BJ (cell line): Measurements from ENCODE around the gene AOPEP. TPM values are rescaled to one million over a fixed set of nuclear protein-coding genes. Genes with fewer than 3 reads are reported as not detected.

Source experiments
- CTCF ChIA-PET: fragments of 350-600 bp; formaldehyde crosslinking; extraction: SDS; loops from one replicate; lab custom pipeline; 2021; ENCODE audit warnings: antibody characterized with exemption, inconsistent platforms; lab: Yijun Ruan, JAX
- POLR2A ChIA-PET: fragments of 300-600 bp; sonication (Branson Sonifier 250); formaldehyde crosslinking; extraction: SDS; loops from one replicate; lab custom pipeline; 2021; ENCODE audit warnings: antibody characterized with exemption; lab: Charles Lee
- DNase-seq: peaks from one replicate; pipeline ENCODE4 v3.0.0-alpha.2; 2011; ENCODE audit warnings: low read depth
- H3K27me3 ChIP-seq: 2 replicates; pipeline ENCODE4 v1.6.0; 2011; ENCODE audit warnings: low read length; ENCODE audit not compliant: control insufficient read depth, insufficient read depth
- H3K36me3 ChIP-seq: 2 replicates; pipeline ENCODE4 v1.5.1; 2011; ENCODE audit warnings: low read length; ENCODE audit not compliant: control insufficient read depth, insufficient read depth
- H3K4me3 ChIP-seq: 2 replicates; pipeline ENCODE4 v1.5.1; 2011; ENCODE audit warnings: low read depth, mild to moderate bottlenecking, control low read depth, low read length
- polyA plus RNA-seq: library from polyadenylated mRNA; depleted of rRNA; stranded (reverse); fragments of >200 nt; gene quantifications from 2 replicates; pipeline ENCODE4 v1.2.3, GENCODE V29; 2011
- TF ChIP-seq, protein P1 (sequence below): IDR thresholded peaks from 2 replicates; pipeline ENCODE4 v1.5.1; 2011; ENCODE audit warnings: low read depth, mild to moderate bottlenecking, control low read depth, inconsistent platforms, low read length, moderate library complexity; ENCODE audit not compliant: insufficient read depth

Gene AOPEP
- polyA plus RNA-seq, 1 experiment = 52.1 TPM

DNA sequence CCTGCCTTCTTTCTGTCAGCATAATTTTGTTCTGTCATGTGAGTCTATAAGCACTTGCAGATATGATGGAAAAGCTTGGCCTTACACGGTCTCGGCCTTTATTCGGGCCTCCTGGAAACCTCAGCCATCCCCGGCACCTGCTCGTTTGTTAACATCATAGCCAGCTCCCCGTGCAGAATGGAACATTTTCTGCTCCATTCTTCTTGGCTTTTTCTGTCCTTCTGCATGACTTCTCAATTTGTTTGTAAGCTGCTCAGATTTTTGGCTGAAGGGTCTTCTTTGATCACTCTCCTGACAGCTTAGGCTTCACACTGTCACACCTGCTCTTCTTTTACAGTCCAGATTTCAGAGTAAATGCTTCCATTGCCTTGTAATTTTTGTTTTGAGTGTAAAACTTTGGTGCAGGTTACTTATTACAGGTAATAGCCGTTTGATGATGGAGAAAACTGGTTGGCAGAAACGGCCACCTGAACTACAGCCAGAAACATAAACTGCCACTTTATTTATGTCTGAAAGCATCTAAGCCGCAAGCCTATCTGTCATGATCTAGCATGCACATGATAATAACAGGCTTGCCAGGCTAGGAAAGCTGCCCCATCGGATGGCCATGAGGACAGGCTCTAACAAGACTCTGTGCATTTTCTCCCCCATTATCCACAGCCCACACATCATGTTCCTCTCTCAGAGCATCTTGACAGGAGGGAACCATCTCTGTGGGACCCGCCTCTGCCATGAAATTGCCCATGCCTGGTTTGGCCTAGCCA, 197.0 kb downstream of the AOPEP start:
- POLR2A ChIA-PET = interaction anchor here (0.7 kb wide), 1 partner anchor 14 kb away, joined by 3 read pairs; no protein-coding TSS in a partner anchor
- no peak for DNase-seq
- Histone ChIP-seq H3K4me3 (no peak overlapping the region), H3K27me3 (no peaks in the 10 kb centered on the region), H3K36me3 (no peaks in the 10 kb centered on the region)
- TF ChIP-seq, protein P1, sequence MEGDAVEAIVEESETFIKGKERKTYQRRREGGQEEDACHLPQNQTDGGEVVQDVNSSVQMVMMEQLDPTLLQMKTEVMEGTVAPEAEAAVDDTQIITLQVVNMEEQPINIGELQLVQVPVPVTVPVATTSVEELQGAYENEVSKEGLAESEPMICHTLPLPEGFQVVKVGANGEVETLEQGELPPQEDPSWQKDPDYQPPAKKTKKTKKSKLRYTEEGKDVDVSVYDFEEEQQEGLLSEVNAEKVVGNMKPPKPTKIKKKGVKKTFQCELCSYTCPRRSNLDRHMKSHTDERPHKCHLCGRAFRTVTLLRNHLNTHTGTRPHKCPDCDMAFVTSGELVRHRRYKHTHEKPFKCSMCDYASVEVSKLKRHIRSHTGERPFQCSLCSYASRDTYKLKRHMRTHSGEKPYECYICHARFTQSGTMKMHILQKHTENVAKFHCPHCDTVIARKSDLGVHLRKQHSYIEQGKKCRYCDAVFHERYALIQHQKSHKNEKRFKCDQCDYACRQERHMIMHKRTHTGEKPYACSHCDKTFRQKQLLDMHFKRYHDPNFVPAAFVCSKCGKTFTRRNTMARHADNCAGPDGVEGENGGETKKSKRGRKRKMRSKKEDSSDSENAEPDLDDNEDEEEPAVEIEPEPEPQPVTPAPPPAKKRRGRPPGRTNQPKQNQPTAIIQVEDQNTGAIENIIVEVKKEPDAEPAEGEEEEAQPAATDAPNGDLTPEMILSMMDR = no peak
- CTCF ChIA-PET = interaction anchor here (1.0 to 1.3 kb wide), 2 partner anchors 80 to 204 kb away, joined by 3 to 4 read pairs; no protein-coding TSS in a partner anchor

DNA sequence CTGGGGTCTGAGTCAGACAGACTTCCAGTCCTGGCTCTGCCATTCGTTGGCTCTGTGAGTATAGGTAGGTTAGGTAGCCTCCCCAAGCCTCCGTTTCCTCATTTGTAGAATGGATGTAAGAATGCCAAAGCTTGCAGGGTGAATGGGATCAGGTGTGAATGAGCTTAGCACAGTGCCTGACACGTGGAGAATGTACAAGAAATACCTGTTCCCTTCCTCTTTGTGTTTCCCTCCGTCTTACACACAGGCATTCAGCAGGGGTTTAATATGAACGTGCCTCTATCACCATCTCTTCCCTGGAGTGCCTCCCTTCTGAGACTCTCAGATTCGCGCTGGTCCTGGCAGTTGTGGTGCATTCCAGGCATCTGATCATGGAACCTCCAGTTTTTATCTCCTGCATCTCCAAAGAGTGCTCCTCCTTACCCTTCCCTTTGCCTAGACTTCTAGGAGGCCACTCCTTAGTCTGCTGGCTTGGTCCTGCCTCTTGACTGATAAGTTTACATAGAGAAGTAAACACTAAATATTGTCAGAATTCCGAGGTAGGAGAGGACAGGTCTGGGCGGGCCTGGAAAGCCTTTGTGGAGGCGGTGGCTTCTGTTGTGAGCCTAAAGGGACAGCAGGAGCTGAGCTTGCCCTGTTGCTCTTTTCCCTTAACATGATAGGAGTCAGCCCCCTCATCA, 199.4 kb downstream of the AOPEP start:
- CTCF ChIA-PET = interaction anchor here (1.3 kb wide), 1 partner anchor 12 kb away, joined by 3 read pairs; no protein-coding TSS in a partner anchor

DNA sequence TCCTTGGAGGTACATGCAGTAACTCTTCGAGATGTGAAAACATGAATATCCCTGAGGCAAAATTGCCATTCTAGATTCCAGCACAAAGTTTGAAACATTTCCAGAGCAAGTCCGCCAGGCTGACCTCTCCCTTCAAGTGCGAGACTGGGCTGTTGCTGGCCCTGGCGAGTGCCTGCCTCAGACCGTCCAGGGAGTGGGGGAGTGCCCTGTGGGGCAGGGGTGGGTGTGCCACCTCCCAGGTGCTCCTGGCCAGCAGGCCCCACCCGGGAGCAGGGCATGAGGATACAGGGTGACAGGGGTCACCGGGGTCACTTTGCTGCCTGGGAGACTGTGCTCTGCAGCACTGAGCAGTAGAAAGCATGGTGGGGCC, 199.9 kb downstream of the AOPEP start:
- TF ChIP-seq, protein P1 = no peak
- CTCF ChIA-PET = interaction anchor here (1.3 kb wide), 1 partner anchor 11 kb away, joined by 3 read pairs; no protein-coding TSS in a partner anchor
- Histone ChIP-seq H3K27me3 (no peaks in the 10 kb centered on the region), H3K4me3 (no peak overlapping the region), H3K36me3 (no peaks in the 10 kb centered on the region)
- DNase-seq = no peak
- POLR2A ChIA-PET = no interaction called here

More for the DNA sequence above, 199.4 kb downstream of the AOPEP start:
- TF ChIP-seq, protein P1 = no peak
- POLR2A ChIA-PET = no interaction called here
- no peak overlapping the region for H3K4me3 ChIP-seq
- no peaks in the 10 kb centered on the region for H3K27me3 ChIP-seq
- no peak for DNase-seq
- H3K36me3 ChIP-seq = no peaks in the 10 kb centered on the region

DNA sequence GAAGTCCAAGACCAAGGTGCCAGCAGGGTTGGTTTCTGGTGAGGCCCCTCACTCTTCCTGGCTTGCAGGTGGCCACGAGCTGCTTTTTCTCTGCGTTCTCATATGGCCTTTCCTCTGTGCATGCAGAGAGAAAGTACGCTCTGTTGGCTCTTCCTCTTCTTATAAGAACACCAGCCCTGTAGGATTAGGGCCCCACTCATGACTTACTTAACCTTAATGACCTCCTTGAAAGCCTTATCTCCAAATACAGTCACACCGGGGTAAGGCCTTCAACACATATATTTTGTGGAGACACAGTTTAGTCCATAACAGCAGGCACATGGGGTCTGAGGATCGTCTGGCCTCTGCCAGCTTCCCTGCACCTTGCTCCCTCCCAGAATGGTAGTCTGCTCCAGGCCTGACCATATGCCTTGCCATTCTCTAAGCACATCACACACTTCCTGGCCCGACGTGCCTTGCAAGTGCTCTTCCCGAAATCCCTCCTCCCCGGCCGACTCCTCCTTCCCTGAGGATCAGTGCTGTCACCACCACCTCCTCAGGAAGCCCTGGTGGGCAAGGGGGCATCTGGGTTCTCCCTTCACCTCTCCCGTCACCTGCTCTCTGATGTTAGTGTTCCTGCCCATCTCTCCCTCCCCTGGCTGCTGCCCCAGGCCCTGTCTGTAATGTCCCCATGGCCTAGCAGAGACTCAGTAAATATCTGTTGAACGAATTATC, 200.7 kb downstream of the AOPEP start:
- Histone ChIP-seq H3K4me3 (no peak overlapping the region), H3K36me3 (no peaks in the 10 kb centered on the region), H3K27me3 (no peaks in the 10 kb centered on the region)
- DNase-seq = no peak
- TF ChIP-seq, protein P1 = no peak
- ChIA-PET CTCF (interaction anchor here (0.5 kb wide), 1 partner anchor 68 kb away, joined by 3 read pairs; no protein-coding TSS in a partner anchor), POLR2A (no interaction called here)
